GM12878 (cell line): ENCODE measurements around the gene CFAP45. TPM values are rescaled to one million over a fixed set of nuclear protein-coding genes. Genes with fewer than 3 reads are reported as not detected.

Experiments used
- ATAC-seq: fragments of 200-7000 bp; cut with Tn5 transposase; 3 replicates; pipeline ENCODE4 v1.9.1; 2020; ENCODE audit warnings: mild to moderate bottlenecking, moderate library complexity
- BruUV-seq: library from RNA; stranded (reverse); fragments of 400-500 nt; replicated peaks from 2 replicates; lab custom pipeline; 2021; lab: Mats Ljungman, UMichigan
- CTCF ChIA-PET: fragments of 300-600 bp; sonication (Branson Sonifier 250); formaldehyde crosslinking; extraction: SDS; loops from one replicate; lab custom pipeline; 2021; ENCODE audit warnings: inconsistent platforms; lab: Yijun Ruan, JAX
- POLR2A ChIA-PET: fragments of 350-600 bp; formaldehyde crosslinking; extraction: SDS; loops from one replicate; lab custom pipeline; 2021; ENCODE audit warnings: inconsistent platforms; lab: Charles Lee
- RAD21 ChIA-PET: fragments of 300-600 bp; sonication (Branson Sonifier 250); formaldehyde crosslinking; loops from one replicate; lab custom pipeline; 2023; ENCODE audit warnings: antibody characterized with exemption; ENCODE audit not compliant: unreplicated experiment; lab: Charles Lee
- SMC1A ChIA-PET: fragments of 300-600 bp; sonication (Branson Sonifier 250); formaldehyde crosslinking; loops from one replicate; lab custom pipeline; 2023; ENCODE audit not compliant: unreplicated experiment, uncharacterized antibody; lab: Charles Lee
- DNase-seq: peaks from one replicate; pipeline ENCODE4 v3.0.0-alpha.2; 2011; ENCODE audit warnings: low read depth, low spot score
- FAIRE-seq: peaks from 3 replicates; lab custom pipeline; 2011; peaks lifted over from hg19 to GRCh38; lab: Jason Lieb, UNC
- H2AFZ ChIP-seq: 2 replicates; pipeline ENCODE4 v1.6.0; 2011; ENCODE audit warnings: low read depth, low read length, control low read depth; ENCODE audit not compliant: control insufficient read depth
- H3K27ac ChIP-seq: 2 replicates; pipeline ENCODE4 v1.5.1; 2011; ENCODE audit warnings: control low read depth; ENCODE audit not compliant: control insufficient read depth, insufficient read depth
- H3K27me3 ChIP-seq, 2 experiments: replicated peaks in 1 of 2; 2 replicates each; pipeline versions ENCODE4 v1.6.0 to v1.6.1; 2011; ENCODE audit warnings: low read length in 1 of 2; ENCODE audit not compliant: control insufficient read depth in 2 of 2, insufficient read depth in 2 of 2
- H3K36me3 ChIP-seq, 2 experiments: 2 replicates each; pipeline ENCODE4 v1.5.1; 2011; ENCODE audit warnings: low read length in 1 of 2; ENCODE audit not compliant: control insufficient read depth in 2 of 2, insufficient read depth in 2 of 2
- H3K4me1 ChIP-seq: 2 replicates; pipeline ENCODE4 v1.6.1; 2011; ENCODE audit warnings: mild to moderate bottlenecking, low read length, moderate library complexity, mixed read lengths; ENCODE audit not compliant: control insufficient read depth, insufficient read depth
- H3K4me2 ChIP-seq: 2 replicates; pipeline ENCODE4 v1.6.0; 2011; ENCODE audit warnings: control low read depth; ENCODE audit not compliant: control insufficient read depth, insufficient read depth
- H3K4me3 ChIP-seq: fragments of 200-600 bp; sonication (generic); 2 replicates; pipeline ENCODE4 v1.5.1; 2016
- H3K79me2 ChIP-seq: 2 replicates; pipeline ENCODE4 v1.6.0; 2011; ENCODE audit warnings: low read length; ENCODE audit not compliant: control insufficient read depth, insufficient read depth
- H3K9ac ChIP-seq: 2 replicates; pipeline ENCODE4 v1.8.0; 2011; ENCODE audit warnings: low read length, control low read depth, mixed read lengths; ENCODE audit not compliant: control insufficient read depth, insufficient read depth
- H3K9me3 ChIP-seq: replicated peaks from 3 replicates; pipeline ENCODE4 v1.5.1; 2011; ENCODE audit warnings: mild to moderate bottlenecking, low read length; ENCODE audit not compliant: control insufficient read depth, insufficient read depth
- H4K20me1 ChIP-seq: 2 replicates; pipeline ENCODE4 v1.6.0; 2011; ENCODE audit not compliant: control insufficient read depth, insufficient read depth
- CHD1 ChIP-seq: IDR thresholded peaks from 2 replicates; pipeline ENCODE4 v1.6.1; 2012; ENCODE audit warnings: low read depth, low read length, improper control_type of control experiment
- DPF2 ChIP-seq: fragments of 450-650 bp; IDR thresholded peaks from 2 replicates; pipeline ENCODE4 v1.6.1; 2017; ENCODE audit warnings: mild to moderate bottlenecking
- E2F4 ChIP-seq: IDR thresholded peaks from 2 replicates; pipeline ENCODE4 v1.6.1; 2012; ENCODE audit warnings: low read depth, low read length, improper control_type of control experiment
- GATAD2B ChIP-seq: fragments of 450-650 bp; conservative IDR thresholded peaks from 2 replicates; pipeline ENCODE4 v1.6.1; 2017; ENCODE audit warnings: low read depth, mild to moderate bottlenecking, moderate library complexity
- IKZF2 ChIP-seq, 2 experiments: fragments of 450-650 bp; IDR thresholded peaks; 2 replicates each; pipeline ENCODE4 v1.6.1; 2017; ENCODE audit warnings: mild to moderate bottlenecking in 2 of 2, moderate library complexity in 2 of 2
- SMC3 ChIP-seq: IDR thresholded peaks from 2 replicates; pipeline ENCODE4 v1.6.1; 2011; ENCODE audit warnings: low read length, improper control_type of control experiment, borderline replicate concordance
- SPI1 ChIP-seq: IDR thresholded peaks from 2 replicates; pipeline ENCODE4 v1.6.1; 2011; ENCODE audit warnings: low read depth, mild to moderate bottlenecking, low read length, moderate library complexity, borderline replicate concordance; ENCODE audit not compliant: insufficient read depth
- YY1 ChIP-seq: IDR thresholded peaks from 2 replicates; pipeline ENCODE4 v1.6.1; 2011; ENCODE audit warnings: low read depth, mild to moderate bottlenecking, low read length
- ZBTB11 ChIP-seq: fragments of 450-650 bp; formaldehyde crosslinking; IDR thresholded peaks from 2 replicates; pipeline ENCODE4 v1.5.0; 2022; ENCODE audit warnings: mild to moderate bottlenecking, missing genetic modification characterization
- WGBS: methylation state at CpG from one replicate; pipeline ENCODE4 v1.1.6; 2016; ENCODE audit warnings: low lambda C conversion rate; ENCODE audit not compliant: insufficient replicate concordance, insufficient coverage; ENCODE audit errors: missing lambda C conversion rate; 5-methylcytosine and 5-hydroxymethylcytosine counted together
- in situ Hi-C: fragments of 300-500 bp; cut with MboI; formaldehyde crosslinking; loops from 9 replicates; pipeline ENCODE4 v1.14.3; 2018; ENCODE audit warnings: mixed read lengths
- intact Hi-C: fragments of 100-400 bp; cut with micrococcal nuclease; formaldehyde crosslinking; loops from one replicate; pipeline ENCODE4 v1.14.2; 2022; ENCODE audit not compliant: unreplicated experiment
- polyA plus RNA-seq, 11 experiments: library from polyadenylated mRNA; depleted of rRNA in 4 of 11; unstranded in 6 of 11; stranded (reverse) in 5 of 11; fragments of >200 nt; fragmentation: Nextera tagmentation in 4 of 11; fragmentation: Illumina TruSeq in 1 of 11; extraction: Ambion mirVana in 4 of 11; extraction: Trizol in 1 of 11; gene quantifications; 1 replicate in 1 of 11; 2 replicates in 10 of 11; pipeline versions ENCODE4 v1.2.1 to v1.2.3, GENCODE V29; 2011 to 2016; ENCODE audit warnings: inconsistent platforms in 2 of 11, missing spikeins in 2 of 11, low read depth in 1 of 11
- total RNA-seq, 4 experiments: library from RNA; depleted of rRNA in 3 of 4; stranded (reverse); fragments of >200 nt in 3 of 4; fragmentation: Illumina TruSeq in 1 of 4; extraction: Trizol in 1 of 4; gene quantifications; 2 replicates each; pipeline versions ENCODE4 v1.2.1 to v1.2.3, GENCODE V29; 2013 to 2021
- TF ChIP-seq, protein P1 (sequence below): IDR thresholded peaks from 2 replicates; pipeline ENCODE4 v1.6.1; 2012; ENCODE audit warnings: mild to moderate bottlenecking, low read depth, low read length
- TF ChIP-seq, protein P2 (sequence below): IDR thresholded peaks from 2 replicates; pipeline ENCODE4 v1.6.1; 2011; ENCODE audit warnings: low read depth, mild to moderate bottlenecking, low read length, moderate library complexity, borderline replicate concordance; ENCODE audit errors: extremely low read depth

Gene CFAP45
- total and polyA plus RNA-seq, 10 of the 15 experiments (the other 5 are each of a cell fraction or from before 2014, with no cell fraction given): 0.43 to 0.91 (median 0.67) TPM

DNA sequence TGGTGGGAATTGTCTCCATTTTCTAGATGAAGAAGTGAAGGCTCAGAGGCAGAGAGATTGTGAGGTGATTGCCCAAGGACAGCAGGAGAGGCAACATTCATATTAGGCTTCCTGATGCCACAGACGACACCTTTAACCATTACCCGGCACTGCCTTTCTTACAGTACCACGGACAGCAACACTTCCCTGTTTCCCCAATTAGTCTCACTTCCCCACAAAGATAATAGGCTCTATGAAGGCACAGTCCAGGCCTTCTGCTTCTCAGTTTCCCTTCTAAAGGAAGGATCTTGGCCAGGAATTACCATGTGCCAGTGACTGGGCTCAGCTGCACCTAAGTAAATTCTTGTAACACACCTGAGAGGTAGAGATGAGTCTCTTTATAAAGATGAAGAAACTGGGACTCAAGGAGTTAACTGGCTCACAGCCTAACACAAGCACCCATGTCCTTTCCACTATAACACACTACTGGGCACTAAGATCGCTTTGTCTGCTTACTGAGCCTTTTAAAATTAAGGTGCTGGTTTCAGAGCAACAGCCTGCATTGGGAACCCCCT lies 35.8 kb upstream of the CFAP45 start:
- Histone ChIP-seq H3K27ac (no peak overlapping the region), H2AFZ (no peak overlapping the region), H3K9me3 (no peaks in the 10 kb centered on the region), H3K36me3 (no peaks in the 10 kb centered on the region), H3K27me3 (0 out of 4 replicates have a peak, but pooled peaks cover 0 to 2% of the 10 kb centered on the region in 2 experiments), H3K4me3 (no peak overlapping the region), H3K4me2 (no peak overlapping the region), H3K4me1 (peaks cover 23% of the 10 kb centered on the region), H3K9ac (no peak overlapping the region), H3K79me2 (no peaks in the 10 kb centered on the region), H4K20me1 (no peaks in the 10 kb centered on the region)
- 27% methylated on average over 4 of the region's 4 CpGs for WGBS
- in situ Hi-C loops: loop anchor here (5.0 kb wide), 1 partner anchor 72 kb away; no protein-coding TSS in a partner anchor
- POLR2A ChIA-PET: interaction anchor here (3.9 kb wide), 1 partner anchor 13 kb away, joined by 23 read pairs; the partner anchor contains the start of gene TAGLN2
- RAD21 ChIA-PET: interaction anchor here (0.8 to 12.4 kb wide), 5 partner anchors 14 to 72 kb away, joined by 3 to 113 read pairs (median 6); no protein-coding TSS in a partner anchor
- SMC1A ChIA-PET: interaction anchor here (1.3 to 9.2 kb wide), 4 partner anchors 35 to 71 kb away, joined by 4 to 122 read pairs (median 5); no protein-coding TSS in a partner anchor
- no TSS peak for BruUV-seq
- intact Hi-C loops: loop anchor here (1.0 to 2.0 kb wide), 2 partner anchors 71 to 149 kb away; no protein-coding TSS in a partner anchor
- FAIRE-seq (no peak), DNase-seq (no peak), ATAC-seq (peak; percentile 13; the same call in 2 of the 3 replicates)
- CTCF ChIA-PET: interaction anchor here (0.6 to 22.4 kb wide), 11 partner anchors 11 to 142 kb away, joined by 3 to 422 read pairs (median 3); partner anchors contain the start of gene TAGLN2
- TF ChIP-seq YY1 (no peak), IKZF2 (IDR thresholded peaks at IDR 0.05) (peak in 1 of 2 experiments; percentile 48; a peak in 1 of 4 replicates), SMC3 (no peak), GATAD2B (no peak), E2F4 (no peak), ZBTB11 (CRISPR knock-in tag) (no peak), DPF2 (0 out of 2 replicates have a peak, but pooled peaks have one; percentile 19), SPI1 (peak; percentile 72; the same call in 1 of the 2 replicates), CHD1 (no peak)
- TF ChIP-seq, protein P1, sequence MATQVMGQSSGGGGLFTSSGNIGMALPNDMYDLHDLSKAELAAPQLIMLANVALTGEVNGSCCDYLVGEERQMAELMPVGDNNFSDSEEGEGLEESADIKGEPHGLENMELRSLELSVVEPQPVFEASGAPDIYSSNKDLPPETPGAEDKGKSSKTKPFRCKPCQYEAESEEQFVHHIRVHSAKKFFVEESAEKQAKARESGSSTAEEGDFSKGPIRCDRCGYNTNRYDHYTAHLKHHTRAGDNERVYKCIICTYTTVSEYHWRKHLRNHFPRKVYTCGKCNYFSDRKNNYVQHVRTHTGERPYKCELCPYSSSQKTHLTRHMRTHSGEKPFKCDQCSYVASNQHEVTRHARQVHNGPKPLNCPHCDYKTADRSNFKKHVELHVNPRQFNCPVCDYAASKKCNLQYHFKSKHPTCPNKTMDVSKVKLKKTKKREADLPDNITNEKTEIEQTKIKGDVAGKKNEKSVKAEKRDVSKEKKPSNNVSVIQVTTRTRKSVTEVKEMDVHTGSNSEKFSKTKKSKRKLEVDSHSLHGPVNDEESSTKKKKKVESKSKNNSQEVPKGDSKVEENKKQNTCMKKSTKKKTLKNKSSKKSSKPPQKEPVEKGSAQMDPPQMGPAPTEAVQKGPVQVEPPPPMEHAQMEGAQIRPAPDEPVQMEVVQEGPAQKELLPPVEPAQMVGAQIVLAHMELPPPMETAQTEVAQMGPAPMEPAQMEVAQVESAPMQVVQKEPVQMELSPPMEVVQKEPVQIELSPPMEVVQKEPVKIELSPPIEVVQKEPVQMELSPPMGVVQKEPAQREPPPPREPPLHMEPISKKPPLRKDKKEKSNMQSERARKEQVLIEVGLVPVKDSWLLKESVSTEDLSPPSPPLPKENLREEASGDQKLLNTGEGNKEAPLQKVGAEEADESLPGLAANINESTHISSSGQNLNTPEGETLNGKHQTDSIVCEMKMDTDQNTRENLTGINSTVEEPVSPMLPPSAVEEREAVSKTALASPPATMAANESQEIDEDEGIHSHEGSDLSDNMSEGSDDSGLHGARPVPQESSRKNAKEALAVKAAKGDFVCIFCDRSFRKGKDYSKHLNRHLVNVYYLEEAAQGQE: peak; percentile 93
- TF ChIP-seq, protein P2, sequence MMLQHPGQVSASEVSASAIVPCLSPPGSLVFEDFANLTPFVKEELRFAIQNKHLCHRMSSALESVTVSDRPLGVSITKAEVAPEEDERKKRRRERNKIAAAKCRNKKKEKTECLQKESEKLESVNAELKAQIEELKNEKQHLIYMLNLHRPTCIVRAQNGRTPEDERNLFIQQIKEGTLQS: no peak
